SK-N-SH treated with all-trans-retinoic acid at 6 μM for 48 hours (cell line): ENCODE data around the gene VSTM4.

ENCODE experiments used
- ATAC-seq: fragments of 200-7000 bp; cut with Tn5 transposase; 3 replicates; pipeline ENCODE4 v1.9.1; 2020; ENCODE audit warnings: mild to moderate bottlenecking, moderate library complexity
- ARNTL ChIP-seq: fragments of 450-650 bp; formaldehyde crosslinking; IDR thresholded peaks from 2 replicates; pipeline ENCODE4 v1.5.0; 2020; ENCODE audit warnings: low read depth, mild to moderate bottlenecking, moderate library complexity, borderline replicate concordance
- BACH2 ChIP-seq: fragments of 250-450 bp; sonication (Bioruptor Pico); IDR thresholded peaks from 2 replicates; pipeline ENCODE4 v1.9.0; 2021; ENCODE audit warnings: mild to moderate bottlenecking, borderline replicate concordance
- CSDC2 ChIP-seq: fragments of 250-450 bp; sonication (Bioruptor Pico); IDR thresholded peaks from 2 replicates; pipeline ENCODE4 v1.5.0; 2020; ENCODE audit warnings: mild to moderate bottlenecking, moderate library complexity
- ESRRG ChIP-seq: fragments of 250-450 bp; sonication (Bioruptor Pico); IDR thresholded peaks from 2 replicates; pipeline ENCODE4 v1.6.1; 2021; ENCODE audit warnings: mild to moderate bottlenecking
- GLIS3 ChIP-seq: fragments of 250-450 bp; sonication (Bioruptor Pico); IDR thresholded peaks from 2 replicates; pipeline ENCODE4 v1.5.0; 2020; ENCODE audit warnings: mild to moderate bottlenecking, moderate library complexity
- ISL1 ChIP-seq: fragments of 250-450 bp; sonication (Bioruptor Pico); IDR thresholded peaks from 2 replicates; pipeline ENCODE4 v2.1.2; 2022; ENCODE audit warnings: mild to moderate bottlenecking, moderate library complexity
- OSR1 ChIP-seq: fragments of 250-450 bp; sonication (Bioruptor Pico); IDR thresholded peaks from 2 replicates; pipeline ENCODE4 v1.8.0; 2022; ENCODE audit warnings: moderate library complexity, mild to moderate bottlenecking, inconsistent platforms
- PPARA ChIP-seq: fragments of 250-450 bp; sonication (Bioruptor Pico); IDR thresholded peaks from 2 replicates; pipeline ENCODE4 v1.5.0; 2020; ENCODE audit warnings: mild to moderate bottlenecking, borderline replicate concordance
- RARB ChIP-seq: fragments of 250-450 bp; sonication (Bioruptor Pico); IDR thresholded peaks from 2 replicates; pipeline ENCODE4 v1.8.0; 2021; ENCODE audit warnings: mild to moderate bottlenecking, moderate library complexity
- SNAI2 ChIP-seq: fragments of 250-450 bp; sonication (Bioruptor Pico); IDR thresholded peaks from 2 replicates; pipeline ENCODE4 v1.5.0; 2020; ENCODE audit warnings: mild to moderate bottlenecking, moderate library complexity
- TCF4 ChIP-seq: fragments of 250-450 bp; sonication (Bioruptor Pico); IDR thresholded peaks from 2 replicates; pipeline ENCODE4 v1.8.0; 2021; ENCODE audit warnings: mild to moderate bottlenecking, moderate library complexity, borderline replicate concordance
- TOX ChIP-seq: fragments of 250-450 bp; sonication (Bioruptor Pico); IDR thresholded peaks from 2 replicates; pipeline ENCODE4 v1.8.0; 2021; ENCODE audit warnings: mild to moderate bottlenecking, moderate library complexity, borderline replicate concordance
- ZC3H10 ChIP-seq: fragments of 250-450 bp; sonication (Bioruptor Pico); IDR thresholded peaks from 2 replicates; pipeline ENCODE4 v1.5.1; 2021; ENCODE audit warnings: mild to moderate bottlenecking, moderate library complexity
- ZFP3 ChIP-seq: fragments of 250-450 bp; sonication (Bioruptor Pico); IDR thresholded peaks from 2 replicates; pipeline ENCODE4 v1.5.0; 2020; ENCODE audit warnings: mild to moderate bottlenecking, moderate library complexity
- ZFP30 ChIP-seq: fragments of 450-650 bp; formaldehyde crosslinking; IDR thresholded peaks from 2 replicates; pipeline ENCODE4 v1.5.0; 2022; ENCODE audit warnings: mild to moderate bottlenecking, moderate library complexity
- ZNF565 ChIP-seq: fragments of 450-650 bp; formaldehyde crosslinking; conservative IDR thresholded peaks from 2 replicates; pipeline ENCODE4 v1.5.0; 2020; ENCODE audit warnings: low read depth, mild to moderate bottlenecking, moderate library complexity
- ZNF70 ChIP-seq: fragments of 450-650 bp; formaldehyde crosslinking; IDR thresholded peaks from 2 replicates; pipeline ENCODE4 v1.5.0; 2020; ENCODE audit warnings: mild to moderate bottlenecking, moderate library complexity
- ZNF8 ChIP-seq: fragments of 450-650 bp; formaldehyde crosslinking; IDR thresholded peaks from 2 replicates; pipeline ENCODE4 v1.5.0; 2020; ENCODE audit warnings: mild to moderate bottlenecking, moderate library complexity
- TF ChIP-seq, protein P1 (sequence below): fragments of 250-450 bp; sonication (Bioruptor Pico); IDR thresholded peaks from 2 replicates; pipeline ENCODE4 v1.5.0; 2020; ENCODE audit warnings: mild to moderate bottlenecking, moderate library complexity
- TF ChIP-seq, protein P2 (sequence below): fragments of 250-450 bp; sonication (Bioruptor Pico); IDR thresholded peaks from 2 replicates; pipeline ENCODE4 v1.5.1; 2020; ENCODE audit warnings: low read depth, mild to moderate bottlenecking, moderate library complexity
- TF ChIP-seq, protein P3 (sequence below): fragments of 250-450 bp; sonication (Bioruptor Pico); IDR thresholded peaks from 2 replicates; pipeline ENCODE4 v1.8.0; 2021; ENCODE audit warnings: low read depth, mild to moderate bottlenecking, moderate library complexity, borderline replicate concordance
- TF ChIP-seq, protein P4 (sequence below): fragments of 250-450 bp; sonication (Bioruptor Pico); IDR thresholded peaks from 2 replicates; pipeline ENCODE4 v1.5.1; 2021; ENCODE audit warnings: mild to moderate bottlenecking, moderate library complexity
- TF ChIP-seq, protein P5 (sequence below): fragments of 250-450 bp; sonication (Bioruptor Pico); IDR thresholded peaks from 2 replicates; pipeline ENCODE4 v1.8.0; 2020; ENCODE audit warnings: mild to moderate bottlenecking, moderate library complexity, borderline replicate concordance

VSTM4 gene

DNA sequence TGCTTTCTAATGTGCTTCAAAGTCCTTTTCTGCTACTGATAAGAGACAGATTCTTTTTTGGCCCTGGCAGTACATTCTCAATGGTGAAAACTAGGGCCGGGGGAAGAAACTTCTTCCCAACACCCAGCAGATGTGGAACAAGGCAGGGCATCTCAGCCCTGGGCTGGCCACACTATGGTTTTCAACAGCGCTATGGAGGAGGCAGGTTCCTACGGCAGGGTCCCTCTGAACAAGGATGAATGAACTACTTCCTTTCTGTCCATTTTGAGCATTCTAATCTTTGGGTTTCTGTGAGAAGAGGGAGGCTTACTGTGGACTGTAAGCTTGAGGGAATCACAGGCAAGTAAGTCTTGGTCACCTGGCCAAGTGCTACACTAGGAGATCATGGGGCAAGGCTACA is 78.7 kb downstream of the VSTM4 start:
- TF ChIP-seq, protein P1, sequence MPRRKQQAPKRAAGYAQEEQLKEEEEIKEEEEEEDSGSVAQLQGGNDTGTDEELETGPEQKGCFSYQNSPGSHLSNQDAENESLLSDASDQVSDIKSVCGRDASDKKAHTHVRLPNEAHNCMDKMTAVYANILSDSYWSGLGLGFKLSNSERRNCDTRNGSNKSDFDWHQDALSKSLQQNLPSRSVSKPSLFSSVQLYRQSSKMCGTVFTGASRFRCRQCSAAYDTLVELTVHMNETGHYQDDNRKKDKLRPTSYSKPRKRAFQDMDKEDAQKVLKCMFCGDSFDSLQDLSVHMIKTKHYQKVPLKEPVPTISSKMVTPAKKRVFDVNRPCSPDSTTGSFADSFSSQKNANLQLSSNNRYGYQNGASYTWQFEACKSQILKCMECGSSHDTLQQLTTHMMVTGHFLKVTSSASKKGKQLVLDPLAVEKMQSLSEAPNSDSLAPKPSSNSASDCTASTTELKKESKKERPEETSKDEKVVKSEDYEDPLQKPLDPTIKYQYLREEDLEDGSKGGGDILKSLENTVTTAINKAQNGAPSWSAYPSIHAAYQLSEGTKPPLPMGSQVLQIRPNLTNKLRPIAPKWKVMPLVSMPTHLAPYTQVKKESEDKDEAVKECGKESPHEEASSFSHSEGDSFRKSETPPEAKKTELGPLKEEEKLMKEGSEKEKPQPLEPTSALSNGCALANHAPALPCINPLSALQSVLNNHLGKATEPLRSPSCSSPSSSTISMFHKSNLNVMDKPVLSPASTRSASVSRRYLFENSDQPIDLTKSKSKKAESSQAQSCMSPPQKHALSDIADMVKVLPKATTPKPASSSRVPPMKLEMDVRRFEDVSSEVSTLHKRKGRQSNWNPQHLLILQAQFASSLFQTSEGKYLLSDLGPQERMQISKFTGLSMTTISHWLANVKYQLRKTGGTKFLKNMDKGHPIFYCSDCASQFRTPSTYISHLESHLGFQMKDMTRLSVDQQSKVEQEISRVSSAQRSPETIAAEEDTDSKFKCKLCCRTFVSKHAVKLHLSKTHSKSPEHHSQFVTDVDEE (CRISPR knock-in tag), result no peak
- no peak for TF ChIP-seq OSR1 (CRISPR knock-in tag)
- TF ChIP-seq GLIS3 (CRISPR knock-in tag), result no peak
- TF ChIP-seq ARNTL, result no peak
- TF ChIP-seq, protein P2, sequence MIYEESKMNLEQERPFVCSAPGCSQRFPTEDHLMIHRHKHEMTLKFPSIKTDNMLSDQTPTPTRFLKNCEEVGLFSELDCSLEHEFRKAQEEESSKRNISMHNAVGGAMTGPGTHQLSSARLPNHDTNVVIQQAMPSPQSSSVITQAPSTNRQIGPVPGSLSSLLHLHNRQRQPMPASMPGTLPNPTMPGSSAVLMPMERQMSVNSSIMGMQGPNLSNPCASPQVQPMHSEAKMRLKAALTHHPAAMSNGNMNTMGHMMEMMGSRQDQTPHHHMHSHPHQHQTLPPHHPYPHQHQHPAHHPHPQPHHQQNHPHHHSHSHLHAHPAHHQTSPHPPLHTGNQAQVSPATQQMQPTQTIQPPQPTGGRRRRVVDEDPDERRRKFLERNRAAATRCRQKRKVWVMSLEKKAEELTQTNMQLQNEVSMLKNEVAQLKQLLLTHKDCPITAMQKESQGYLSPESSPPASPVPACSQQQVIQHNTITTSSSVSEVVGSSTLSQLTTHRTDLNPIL (CRISPR knock-in tag), result no peak
- no peak for TF ChIP-seq ZC3H10 (CRISPR knock-in tag)
- TF ChIP-seq ISL1 (CRISPR knock-in tag), result no peak
- no peak for TF ChIP-seq ZFP30 (CRISPR knock-in tag)
- no peak for TF ChIP-seq ESRRG (CRISPR knock-in tag)
- TF ChIP-seq, protein P3, sequence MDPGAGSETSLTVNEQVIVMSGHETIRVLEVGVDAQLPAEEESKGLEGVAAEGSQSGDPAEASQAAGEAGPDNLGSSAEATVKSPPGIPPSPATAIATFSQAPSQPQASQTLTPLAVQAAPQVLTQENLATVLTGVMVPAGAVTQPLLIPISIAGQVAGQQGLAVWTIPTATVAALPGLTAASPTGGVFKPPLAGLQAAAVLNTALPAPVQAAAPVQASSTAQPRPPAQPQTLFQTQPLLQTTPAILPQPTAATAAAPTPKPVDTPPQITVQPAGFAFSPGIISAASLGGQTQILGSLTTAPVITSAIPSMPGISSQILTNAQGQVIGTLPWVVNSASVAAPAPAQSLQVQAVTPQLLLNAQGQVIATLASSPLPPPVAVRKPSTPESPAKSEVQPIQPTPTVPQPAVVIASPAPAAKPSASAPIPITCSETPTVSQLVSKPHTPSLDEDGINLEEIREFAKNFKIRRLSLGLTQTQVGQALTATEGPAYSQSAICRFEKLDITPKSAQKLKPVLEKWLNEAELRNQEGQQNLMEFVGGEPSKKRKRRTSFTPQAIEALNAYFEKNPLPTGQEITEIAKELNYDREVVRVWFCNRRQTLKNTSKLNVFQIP, result no peak
- TF ChIP-seq ZNF565, result no peak
- no peak for TF ChIP-seq TCF4 (CRISPR knock-in tag)
- TF ChIP-seq ZFP3 (CRISPR knock-in tag), result no peak
- TF ChIP-seq CSDC2 (CRISPR knock-in tag), result no peak
- TF ChIP-seq RARB, result no peak
- TF ChIP-seq BACH2, result no peak
- TF ChIP-seq, protein P4, sequence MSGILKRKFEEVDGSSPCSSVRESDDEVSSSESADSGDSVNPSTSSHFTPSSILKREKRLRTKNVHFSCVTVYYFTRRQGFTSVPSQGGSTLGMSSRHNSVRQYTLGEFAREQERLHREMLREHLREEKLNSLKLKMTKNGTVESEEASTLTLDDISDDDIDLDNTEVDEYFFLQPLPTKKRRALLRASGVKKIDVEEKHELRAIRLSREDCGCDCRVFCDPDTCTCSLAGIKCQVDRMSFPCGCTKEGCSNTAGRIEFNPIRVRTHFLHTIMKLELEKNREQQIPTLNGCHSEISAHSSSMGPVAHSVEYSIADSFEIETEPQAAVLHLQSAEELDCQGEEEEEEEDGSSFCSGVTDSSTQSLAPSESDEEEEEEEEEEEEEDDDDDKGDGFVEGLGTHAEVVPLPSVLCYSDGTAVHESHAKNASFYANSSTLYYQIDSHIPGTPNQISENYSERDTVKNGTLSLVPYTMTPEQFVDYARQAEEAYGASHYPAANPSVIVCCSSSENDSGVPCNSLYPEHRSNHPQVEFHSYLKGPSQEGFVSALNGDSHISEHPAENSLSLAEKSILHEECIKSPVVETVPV (CRISPR knock-in tag), result no peak
- no peak for TF ChIP-seq SNAI2
- ATAC-seq, result no peak

DNA sequence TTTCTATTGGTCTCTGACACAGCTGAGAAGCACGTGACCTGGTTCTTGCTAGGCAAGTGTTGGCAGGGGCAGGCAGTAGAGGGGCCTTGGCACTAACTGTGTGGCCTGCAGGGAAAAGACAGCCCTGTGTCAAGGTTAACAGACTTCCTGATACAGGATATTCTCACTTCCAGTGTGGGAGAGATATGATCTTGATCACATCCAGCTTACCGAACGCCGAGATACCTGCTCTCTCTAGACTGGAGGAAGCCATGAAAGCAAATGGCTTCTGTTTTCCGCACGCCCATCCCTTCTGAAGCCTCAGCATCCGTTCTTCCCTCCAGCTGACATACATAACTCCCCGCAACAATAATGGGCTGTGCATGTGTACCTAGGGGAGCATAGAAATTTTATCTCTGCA is 79.4 kb downstream of the VSTM4 start:
- TF ChIP-seq ZFP30 (CRISPR knock-in tag) (no peak), SNAI2 (no peak), ARNTL (no peak), ISL1 (CRISPR knock-in tag) (no peak), PPARA (CRISPR knock-in tag) (no peak), TCF4 (CRISPR knock-in tag) (no peak), ZC3H10 (CRISPR knock-in tag) (no peak), ZNF8 (no peak), ZNF565 (no peak), ESRRG (CRISPR knock-in tag) (no peak), OSR1 (CRISPR knock-in tag) (no peak), CSDC2 (CRISPR knock-in tag) (no peak), BACH2 (no peak), ZNF70 (CRISPR knock-in tag) (no peak), TOX (no peak)
- TF ChIP-seq, protein P5, sequence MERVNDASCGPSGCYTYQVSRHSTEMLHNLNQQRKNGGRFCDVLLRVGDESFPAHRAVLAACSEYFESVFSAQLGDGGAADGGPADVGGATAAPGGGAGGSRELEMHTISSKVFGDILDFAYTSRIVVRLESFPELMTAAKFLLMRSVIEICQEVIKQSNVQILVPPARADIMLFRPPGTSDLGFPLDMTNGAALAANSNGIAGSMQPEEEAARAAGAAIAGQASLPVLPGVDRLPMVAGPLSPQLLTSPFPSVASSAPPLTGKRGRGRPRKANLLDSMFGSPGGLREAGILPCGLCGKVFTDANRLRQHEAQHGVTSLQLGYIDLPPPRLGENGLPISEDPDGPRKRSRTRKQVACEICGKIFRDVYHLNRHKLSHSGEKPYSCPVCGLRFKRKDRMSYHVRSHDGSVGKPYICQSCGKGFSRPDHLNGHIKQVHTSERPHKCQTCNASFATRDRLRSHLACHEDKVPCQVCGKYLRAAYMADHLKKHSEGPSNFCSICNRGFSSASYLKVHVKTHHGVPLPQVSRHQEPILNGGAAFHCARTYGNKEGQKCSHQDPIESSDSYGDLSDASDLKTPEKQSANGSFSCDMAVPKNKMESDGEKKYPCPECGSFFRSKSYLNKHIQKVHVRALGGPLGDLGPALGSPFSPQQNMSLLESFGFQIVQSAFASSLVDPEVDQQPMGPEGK (CRISPR knock-in tag), result no peak
- TF ChIP-seq, protein P2 (CRISPR knock-in tag), result no peak
- TF ChIP-seq, protein P1 (CRISPR knock-in tag), result no peak
- ATAC-seq, result no peak
